GDM1 (cell line): ENCODE measurements around the gene MYO3B.

Experiments
- DNase-seq: peaks from one replicate; lab custom pipeline; 2025; lab: John Stamatoyannopoulos, UW

MYO3B gene

DNA sequence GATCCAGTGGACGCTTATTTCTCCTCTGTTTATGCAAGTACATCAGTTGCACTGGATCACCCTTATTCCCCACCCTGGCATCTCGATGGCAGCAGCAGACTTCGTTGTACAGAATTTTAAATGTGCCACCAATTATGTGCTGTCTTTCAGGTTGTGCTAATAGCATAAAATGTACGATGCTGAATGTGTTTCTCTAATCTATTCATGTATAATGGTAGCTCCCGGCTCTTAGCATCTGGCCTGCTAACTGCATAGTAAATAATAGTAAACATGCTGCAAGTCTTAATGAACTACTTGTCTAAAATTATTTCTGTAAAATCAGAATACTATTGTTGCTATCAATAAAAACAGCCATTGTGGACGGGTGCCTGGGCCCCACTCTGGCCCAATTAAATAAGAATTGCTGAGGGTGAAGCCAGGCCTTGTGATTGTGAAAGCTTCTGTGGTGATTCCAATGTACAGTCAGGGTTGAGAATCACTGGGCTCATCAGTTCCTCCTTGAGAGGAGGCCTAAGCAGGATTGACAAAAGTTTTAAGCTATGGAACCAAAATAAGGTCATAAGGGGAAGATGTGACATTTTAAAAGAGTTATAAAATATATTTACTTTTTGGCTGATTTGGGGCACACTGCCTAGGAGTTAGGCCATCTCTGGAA lies 14.4 kb upstream of the MYO3B start:
- no peak for DNase-seq

- DNase-seq = no peak
Measured at GRCh38 chr2:170165129-170165528, 12.8 kb upstream of the MYO3B start.

- DNase-seq = no peak
Measured at GRCh38 chr2:170166735-170167134, 11.2 kb upstream of the MYO3B start.

- DNase-seq = no peak
Measured at GRCh38 chr2:170170281-170171040, 7.5 kb upstream of the MYO3B start.

DNA sequence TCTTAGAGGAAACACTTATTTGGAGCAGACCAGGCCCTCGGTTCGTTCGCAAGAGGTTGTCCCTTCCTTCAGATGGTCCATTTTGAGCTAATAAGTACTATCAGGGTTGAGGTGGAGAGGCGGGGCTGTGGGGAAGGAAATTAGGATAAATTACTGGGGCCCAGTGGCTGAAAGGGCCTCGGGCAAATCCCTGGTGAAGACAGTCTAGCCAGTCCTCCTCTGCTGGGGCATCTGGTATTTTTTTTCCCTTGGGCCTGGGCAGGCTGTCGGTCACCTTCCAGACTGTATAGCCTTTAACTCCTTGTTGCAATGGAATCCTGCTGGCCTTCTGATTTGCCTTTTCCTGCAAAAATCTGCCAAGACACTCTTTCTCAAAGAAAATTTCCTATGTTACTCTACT lies 1.7 kb upstream of the MYO3B start:
- DNase-seq = no peak

GRCh38 chr2:170180031-170180566 lies 2.2 kb downstream of the MYO3B start:
- DNase-seq = no peak

GRCh38 chr2:170181602-170182001 lies 3.7 kb downstream of the MYO3B start:
- no peak for DNase-seq

DNA sequence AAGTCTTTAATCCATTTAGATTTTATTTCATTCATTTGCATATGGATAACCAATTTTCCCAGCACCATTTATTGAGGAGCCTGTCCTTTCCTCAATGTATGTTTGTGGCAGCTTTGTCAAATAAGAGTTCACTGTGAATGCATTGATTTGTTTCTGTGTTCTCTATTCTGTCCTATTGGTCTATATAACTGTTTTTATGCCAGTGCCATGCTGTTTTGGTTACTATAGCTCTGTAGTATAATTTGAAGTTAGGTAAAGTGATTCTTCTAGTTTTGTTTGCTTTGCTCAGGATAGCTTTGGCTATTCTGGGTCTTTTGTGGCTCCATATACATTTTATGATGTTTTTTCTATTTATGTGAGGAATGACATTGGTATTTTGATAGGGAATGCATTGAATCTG lies 7.4 kb downstream of the MYO3B start:
- DNase-seq = no peak

- no peak for DNase-seq
Measured at GRCh38 chr2:170189757-170190156, 11.8 kb downstream of the MYO3B start.

GRCh38 chr2:170190172-170190571 lies 12.2 kb downstream of the MYO3B start:
- no peak for DNase-seq

DNA sequence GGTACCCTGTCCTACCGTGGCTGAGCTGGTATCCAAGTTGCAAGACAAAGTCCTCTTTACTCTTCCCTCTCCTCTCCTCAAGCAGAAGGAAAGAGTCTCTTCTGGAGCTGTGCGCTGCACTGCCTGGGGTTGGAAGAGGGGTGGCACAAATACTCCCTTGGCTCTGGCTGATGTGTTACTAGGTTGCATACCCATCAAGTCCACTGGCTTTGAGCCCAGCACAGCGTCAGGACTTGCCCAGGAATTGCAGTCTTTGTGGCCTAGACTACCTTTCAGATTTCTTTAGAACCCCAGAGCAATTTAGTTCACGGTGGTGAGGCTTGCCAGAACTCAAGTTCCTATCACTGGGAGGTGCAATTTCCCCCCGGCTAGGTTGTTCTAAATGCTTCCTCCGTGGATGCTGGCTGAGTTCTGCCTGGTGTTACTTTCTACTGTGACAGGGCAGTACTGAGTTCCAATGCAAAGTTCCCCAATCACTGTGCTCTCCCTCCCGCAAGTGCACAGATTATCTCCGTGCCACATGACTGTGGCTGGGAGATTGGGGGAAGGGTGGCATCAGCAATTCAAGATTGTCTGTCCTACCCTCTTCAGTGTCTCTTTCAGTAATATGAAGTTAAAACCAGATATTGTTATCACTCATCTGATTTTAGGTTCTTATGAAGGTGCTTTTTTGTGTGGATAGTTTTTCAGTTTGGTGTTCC lies 13.4 kb downstream of the MYO3B start:
- DNase-seq = no peak

DNA sequence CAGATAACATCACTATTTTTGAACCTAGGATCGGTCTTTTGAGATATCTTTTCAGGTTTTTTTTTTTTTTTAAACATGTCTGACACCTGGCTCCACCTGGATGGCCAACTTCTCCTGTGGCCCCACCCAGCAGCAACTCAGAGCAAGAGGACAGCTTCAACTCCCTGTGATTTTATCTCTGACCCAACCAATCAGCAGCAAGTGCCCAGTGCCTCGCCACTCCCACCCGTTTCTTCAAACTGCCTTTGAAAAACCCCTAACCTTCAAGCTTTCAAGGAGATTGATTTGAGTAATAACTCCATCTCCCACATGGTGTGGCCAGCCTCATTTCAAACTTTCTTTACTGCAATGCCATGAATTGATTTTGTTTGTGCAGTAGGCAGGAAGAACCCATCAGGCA lies 19.0 kb downstream of the MYO3B start:
- no peak for DNase-seq

- DNase-seq = no peak
Measured at GRCh38 chr2:170201275-170201674, 23.3 kb downstream of the MYO3B start.

GRCh38 chr2:170201734-170202393 lies 23.9 kb downstream of the MYO3B start:
- no peak for DNase-seq

- no peak for DNase-seq
Measured at GRCh38 chr2:170202437-170202836, 24.5 kb downstream of the MYO3B start.

- no peak for DNase-seq
Measured at GRCh38 chr2:170204298-170204951, 26.5 kb downstream of the MYO3B start.

DNA sequence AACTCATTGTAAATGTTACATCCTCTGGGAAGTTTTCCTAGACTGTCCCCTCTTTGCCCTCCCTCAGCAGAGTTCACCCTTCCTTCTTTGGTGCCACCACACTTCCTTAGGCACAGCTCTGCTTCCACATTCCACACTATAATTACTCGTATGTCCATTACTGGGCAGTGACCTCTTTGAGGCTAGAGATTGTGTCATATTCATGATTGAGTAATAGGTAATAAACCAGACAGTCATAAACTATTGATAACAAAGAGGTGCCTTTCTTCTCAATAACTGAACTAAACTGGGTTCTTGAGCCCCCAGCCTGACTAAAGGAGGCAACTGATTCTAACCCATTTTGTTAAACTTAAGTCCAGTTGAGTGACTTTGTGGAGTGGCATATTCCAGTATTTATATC lies 28.3 kb downstream of the MYO3B start:
- DNase-seq = no peak

GRCh38 chr2:170206805-170207407 lies 29.0 kb downstream of the MYO3B start:
- DNase-seq = no peak

DNA sequence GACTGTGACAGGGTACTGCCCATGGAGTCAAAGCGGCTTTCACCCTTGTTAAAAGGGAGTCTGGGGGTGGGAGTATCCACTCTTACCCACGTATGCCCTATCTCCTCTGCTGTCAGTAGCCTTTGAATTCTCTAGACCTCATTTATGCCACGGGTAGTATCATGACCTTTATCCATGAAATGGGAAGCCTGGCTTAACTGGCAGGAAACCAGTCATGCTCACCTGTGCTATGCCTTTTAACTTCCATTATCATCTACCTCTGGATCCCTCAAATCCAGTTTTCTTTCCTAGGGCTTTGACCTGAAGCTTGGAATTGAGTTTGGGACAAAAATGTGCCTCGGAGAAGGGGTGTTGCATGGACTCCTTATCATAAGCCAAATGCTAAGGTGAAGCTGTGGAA lies 30.0 kb downstream of the MYO3B start:
- DNase-seq = no peak

GRCh38 chr2:170208967-170209366 lies 31.0 kb downstream of the MYO3B start:
- DNase-seq = no peak

- DNase-seq = no peak
Measured at GRCh38 chr2:170212625-170213280, 34.8 kb downstream of the MYO3B start.
